HG02759 (cell line): Measurements from ENCODE around the gene SPESP1.

Source experiments
- ATAC-seq: cut with Tn5 transposase; IDR thresholded peaks from one replicate; pipeline ENCODE4 v1.9.1; 2021; ENCODE audit warnings: mild to moderate bottlenecking, moderate library complexity; ENCODE audit not compliant: unreplicated experiment

The SPESP1 gene

GRCh38 chr15:68930268-68931022 lies at the start of gene SPESP1:
Gene SPESP1, plus strand, starts transcription at chr15:68930525. Its CDS starts 129 bp downstream, at chr15:68930654.
- no peak for ATAC-seq

DNA sequence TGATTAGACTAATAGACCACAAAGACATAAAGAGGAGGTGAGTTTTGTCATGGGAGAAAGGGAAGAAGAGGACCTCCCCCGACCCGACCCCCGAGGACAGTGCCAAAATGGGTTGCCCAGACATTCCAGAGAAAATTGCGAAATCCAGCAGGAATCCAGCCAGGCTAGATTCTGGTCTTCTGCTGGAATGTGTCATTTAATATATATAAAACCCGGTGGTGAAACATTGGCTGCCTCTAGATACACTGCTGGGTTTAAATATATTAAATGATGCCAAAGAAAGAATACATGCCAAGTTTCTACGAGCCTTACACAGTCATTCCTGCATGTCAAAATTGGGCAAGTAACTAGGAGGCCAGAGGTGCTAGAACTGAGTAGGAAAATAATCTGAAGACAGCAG lies 45.3 kb upstream of the SPESP1 start:
- ATAC-seq, result no peak

DNA sequence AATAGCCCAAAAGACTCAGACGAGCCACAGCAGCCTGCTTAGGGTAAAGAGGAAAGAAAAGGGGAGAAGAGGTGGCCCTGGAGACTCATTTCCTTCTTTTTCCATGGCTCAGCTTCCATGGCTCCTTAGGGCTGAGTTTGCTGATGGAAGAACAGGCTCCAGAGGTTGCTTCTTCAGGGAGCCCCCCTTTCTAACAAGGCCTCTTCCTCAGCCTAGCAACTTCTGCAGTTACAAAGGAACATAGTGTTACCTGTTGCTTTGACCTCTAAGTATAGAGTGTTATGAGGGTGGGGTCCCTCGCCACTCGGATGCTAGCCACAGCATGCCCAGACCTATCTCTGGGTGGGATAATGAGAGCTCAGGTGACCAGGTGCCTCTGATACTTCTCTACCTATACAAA lies 43.2 kb upstream of the SPESP1 start:
- ATAC-seq, result no peak

DNA sequence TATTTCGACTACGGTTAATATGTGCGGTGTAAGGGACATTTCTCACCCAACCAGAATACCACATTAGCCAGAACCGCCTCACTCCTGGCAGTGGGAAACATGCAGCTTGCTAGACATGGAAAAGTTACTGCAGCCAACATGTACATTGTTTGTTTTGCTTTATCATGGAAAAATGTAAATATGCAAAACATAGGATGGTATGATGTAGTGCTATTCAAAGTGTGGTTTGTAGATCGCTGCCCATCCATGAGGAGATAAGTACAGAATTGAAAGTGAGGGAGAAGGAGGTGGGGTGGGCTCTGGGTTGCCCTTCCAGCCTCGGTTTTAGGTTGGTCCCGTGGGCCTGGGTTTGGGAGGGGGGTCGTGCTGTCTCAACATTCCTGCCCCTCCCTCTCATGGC lies 42.5 kb upstream of the SPESP1 start:
- ATAC-seq, result no peak

GRCh38 chr15:68888419-68888818 lies 41.9 kb upstream of the SPESP1 start:
- no peak for ATAC-seq

DNA sequence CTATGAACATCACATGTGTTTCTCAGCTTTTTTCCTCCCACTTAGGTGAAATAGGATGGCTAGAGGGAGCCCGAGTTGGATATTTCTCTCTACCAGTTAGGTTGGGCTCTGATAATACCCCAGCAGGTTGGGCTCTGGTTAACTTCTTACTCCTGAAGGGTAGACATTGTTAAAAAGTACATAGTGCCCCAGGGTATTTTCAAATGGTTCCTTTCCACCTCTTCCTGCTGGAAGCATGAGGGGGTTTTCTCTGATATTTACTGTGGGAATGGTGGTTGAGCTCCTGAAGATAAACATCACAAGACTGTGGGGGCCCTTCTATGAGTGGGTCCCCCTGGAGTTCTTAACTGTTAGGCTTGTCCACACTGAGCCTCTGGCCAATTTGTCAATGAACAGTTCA lies 36.1 kb upstream of the SPESP1 start:
- no peak for ATAC-seq

GRCh38 chr15:68896178-68896577 lies 34.1 kb upstream of the SPESP1 start:
- no peak for ATAC-seq

DNA sequence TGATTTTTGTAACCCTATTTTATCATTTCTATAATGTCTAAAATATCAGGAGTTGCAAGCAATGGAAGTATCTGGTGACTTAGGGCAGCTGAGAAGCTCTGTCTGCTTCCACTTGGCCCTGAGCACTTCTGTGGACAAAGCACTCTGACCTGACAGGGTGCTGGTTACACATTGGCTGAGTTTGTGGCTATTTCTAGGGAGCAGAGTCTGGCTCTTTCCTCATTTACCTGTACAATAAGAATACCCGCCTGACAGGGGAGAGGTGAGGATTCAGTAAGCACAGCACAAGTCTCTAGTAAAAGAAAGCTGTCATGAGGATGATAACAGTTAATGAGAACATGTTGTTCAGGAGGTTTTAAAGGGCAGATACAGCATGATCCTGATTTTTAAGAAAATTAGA lies 33.3 kb upstream of the SPESP1 start:
- ATAC-seq, result no peak

DNA sequence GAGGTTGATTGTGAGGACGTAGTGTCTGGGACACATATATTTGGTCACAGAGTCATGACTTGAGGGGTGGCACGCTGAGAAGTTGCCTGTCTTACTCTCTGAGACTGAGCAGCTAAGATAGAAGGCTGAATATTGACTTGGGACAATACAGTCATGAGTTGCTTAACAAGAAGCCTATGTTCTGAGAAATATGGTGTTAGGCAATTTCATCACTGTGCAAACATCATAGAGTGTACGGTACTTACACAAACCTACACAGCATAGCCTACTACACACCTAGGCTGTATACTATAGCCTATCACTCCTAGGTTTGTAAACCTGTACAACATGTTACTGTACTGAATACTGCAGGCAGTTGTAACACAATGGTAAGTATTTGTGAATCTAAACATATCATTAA lies 30.3 kb upstream of the SPESP1 start:
- ATAC-seq, result no peak

GRCh38 chr15:68907396-68907923 lies 22.9 kb upstream of the SPESP1 start:
- no peak for ATAC-seq

- ATAC-seq, result no peak
These were observed 20.7 kb upstream of the SPESP1 start for GRCh38 chr15:68909601-68910100.

DNA sequence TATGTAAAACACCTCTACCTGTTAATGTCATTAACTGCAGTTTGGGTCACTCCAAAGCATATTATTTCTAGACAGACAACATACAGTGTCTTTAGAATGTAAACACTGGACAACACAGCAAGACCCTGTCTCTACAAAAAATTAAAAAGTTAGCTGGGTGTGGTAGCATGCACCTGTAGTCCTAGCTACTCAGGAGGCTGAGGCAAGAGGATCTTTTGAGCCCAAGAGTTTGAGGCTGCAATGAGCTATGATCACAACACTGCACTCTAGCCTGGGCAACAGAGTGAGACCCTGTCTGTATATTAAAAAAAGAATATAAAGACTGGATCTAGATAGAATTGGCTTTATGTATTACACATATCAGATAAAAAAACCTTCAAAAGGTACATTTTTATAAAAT lies 20.0 kb upstream of the SPESP1 start:
- ATAC-seq, result no peak

DNA sequence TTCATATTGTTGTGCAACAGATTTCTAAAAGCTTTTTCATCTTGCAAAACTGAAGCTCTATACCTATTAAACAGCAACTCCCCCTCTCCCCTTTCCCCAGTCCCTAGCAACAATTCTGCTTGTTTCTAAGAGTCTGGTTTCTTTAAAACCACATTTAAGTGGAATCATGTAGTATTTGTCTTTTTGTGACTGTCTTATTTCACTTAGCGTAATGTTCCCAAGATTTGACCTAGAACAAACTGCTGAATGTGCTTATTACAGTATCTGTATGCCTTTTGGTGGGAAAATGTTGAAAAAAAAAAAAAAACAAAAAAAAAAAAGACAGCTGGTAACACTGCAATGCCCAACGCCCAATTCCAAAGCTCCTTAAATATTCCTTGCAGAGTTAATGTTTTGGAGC lies 19.5 kb upstream of the SPESP1 start:
- ATAC-seq, result no peak

DNA sequence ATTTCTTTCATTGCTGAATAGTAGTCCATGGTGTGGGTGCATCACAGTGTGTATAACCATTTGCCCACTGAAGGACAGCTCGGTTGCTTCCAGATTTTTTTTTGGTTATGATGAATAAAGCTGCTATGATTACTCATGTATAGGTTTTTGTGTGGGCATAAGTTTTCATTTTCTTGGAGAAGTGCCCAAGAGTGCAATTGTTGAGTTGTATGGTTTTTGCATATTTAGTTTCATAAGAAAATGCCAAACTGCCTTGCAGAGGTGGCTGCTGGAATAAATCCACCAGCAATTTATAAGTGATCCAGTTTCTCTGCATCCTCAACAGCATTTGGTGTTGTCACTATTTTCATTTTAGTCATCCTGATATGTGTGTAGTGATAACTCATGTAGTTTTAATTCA lies 8.4 kb upstream of the SPESP1 start:
- ATAC-seq, result no peak

DNA sequence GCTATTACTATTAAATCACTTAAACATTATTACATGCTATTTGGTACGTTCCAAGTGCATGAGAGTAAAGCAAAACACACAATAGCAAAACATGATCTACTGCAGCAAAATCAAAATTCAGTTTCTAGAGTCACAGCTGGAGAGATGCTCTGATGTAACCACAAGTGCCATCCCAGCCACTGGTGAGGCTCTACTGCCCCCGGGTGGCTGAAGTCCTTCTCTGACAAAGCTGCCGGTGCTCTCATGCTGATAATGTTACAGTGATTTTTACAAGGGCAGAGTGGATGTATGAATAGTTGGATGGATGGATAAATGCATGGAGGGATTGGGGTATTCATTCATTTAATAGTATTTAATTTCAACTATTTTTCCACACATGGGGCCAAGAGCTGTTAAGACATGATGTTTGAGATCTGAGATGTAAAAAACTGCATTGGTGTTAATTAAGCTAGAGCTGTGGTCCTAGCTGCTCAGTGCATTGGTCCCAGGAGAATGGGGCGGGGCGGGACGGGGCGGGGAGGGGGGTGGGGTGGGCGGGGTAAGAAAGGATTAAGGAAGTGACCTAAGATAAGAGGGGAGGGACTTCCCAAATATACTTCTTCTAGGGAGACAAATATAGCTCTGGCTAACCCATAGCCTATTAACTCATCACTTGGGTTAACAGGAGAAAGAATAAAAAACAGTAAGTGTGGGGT lies 5.3 kb upstream of the SPESP1 start:
- ATAC-seq, result no peak

DNA sequence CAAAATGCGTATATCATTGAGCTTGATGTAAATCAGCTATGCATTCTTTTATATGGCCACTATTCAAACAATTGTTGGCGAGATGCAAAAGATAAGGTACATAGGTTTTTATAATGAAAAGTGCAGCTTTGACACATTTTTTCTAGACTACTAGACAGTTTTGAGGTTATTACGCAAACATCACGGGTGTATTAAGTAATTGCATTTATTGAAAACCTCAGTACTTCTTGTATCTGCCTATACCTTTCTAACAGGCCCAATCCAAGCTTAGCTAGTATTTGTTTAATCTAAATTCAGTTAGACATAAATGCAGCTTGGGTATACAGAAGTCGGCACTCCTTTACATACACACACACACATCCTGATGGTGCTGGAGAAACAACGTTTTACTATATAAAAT lies 2.7 kb downstream of the SPESP1 start:
- ATAC-seq, result no peak

GRCh38 chr15:68934341-68934740 lies 4.0 kb downstream of the SPESP1 start:
- ATAC-seq, result no peak

- no peak for ATAC-seq
These were observed 5.1 kb downstream of the SPESP1 start for GRCh38 chr15:68935400-68935937.

DNA sequence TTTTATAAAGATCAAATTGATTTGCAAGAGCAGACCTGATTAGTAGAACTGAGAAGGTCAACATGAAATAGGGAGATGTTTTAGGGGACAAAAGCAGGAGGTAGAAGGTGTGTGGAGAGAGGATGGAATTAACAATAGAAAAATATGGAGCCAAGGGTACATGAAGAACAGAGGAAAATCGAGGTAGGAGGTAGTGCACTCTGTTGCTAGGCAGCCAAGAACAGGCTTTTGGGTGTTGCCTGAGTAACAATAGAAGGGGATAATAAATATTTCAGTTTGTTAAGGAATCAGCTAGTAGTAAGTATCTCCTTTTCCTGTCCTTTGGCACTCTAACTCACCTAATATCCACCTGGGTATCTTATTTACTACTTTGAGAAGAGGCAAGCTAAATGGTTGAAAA lies 9.2 kb downstream of the SPESP1 start:
- no peak for ATAC-seq

- ATAC-seq, result no peak
These were observed 21.5 kb downstream of the SPESP1 start for GRCh38 chr15:68951813-68952212.

- ATAC-seq, result no peak
These were observed 27.4 kb downstream of the SPESP1 start for GRCh38 chr15:68957696-68958095.

DNA sequence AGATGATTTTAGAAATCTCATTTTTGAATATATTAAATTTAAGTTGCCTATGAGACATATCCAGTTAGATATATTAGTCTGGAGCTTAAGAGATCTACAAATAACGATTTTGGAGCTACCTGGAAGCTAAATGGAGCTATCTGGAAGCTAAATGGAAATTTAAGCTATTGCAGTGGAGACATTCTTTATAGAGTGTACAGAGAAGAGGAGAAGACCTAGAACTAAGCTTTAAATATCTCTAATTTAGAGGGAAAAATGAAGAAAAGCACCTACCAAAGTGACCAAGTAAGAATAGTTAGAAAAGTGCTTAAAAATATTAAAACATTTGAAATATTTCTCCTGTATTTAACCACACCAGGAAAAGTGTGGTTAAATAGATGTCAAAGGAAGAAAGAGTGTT lies 28.3 kb downstream of the SPESP1 start:
- ATAC-seq, result no peak
